Upper lobe of right lung (tissue), 1 donor: ENCODE measurements around the gene PRKAR1B. TPM values are rescaled to one million over a fixed set of nuclear protein-coding genes. Genes with fewer than 3 reads are reported as not detected.

Experiments
- ATAC-seq: fragments of 200-7000 bp; cut with Tn5 transposase; one replicate; pipeline ENCODE4 v1.9.1; 2020; ENCODE audit warnings: mild to moderate bottlenecking, moderate library complexity
- DNase-seq: peaks from one replicate; pipeline ENCODE4 v3.0.0-alpha.2; 2020
- H3K27ac ChIP-seq: fragments of 200-600 bp; one replicate; pipeline ENCODE4 v1.8.0; 2022
- H3K27me3 ChIP-seq: fragments of 200-600 bp; one replicate; pipeline ENCODE4 v1.8.0; 2022; ENCODE audit warnings: mild to moderate bottlenecking
- H3K36me3 ChIP-seq: fragments of 200-600 bp; one replicate; pipeline ENCODE4 v1.8.0; 2022
- H3K4me1 ChIP-seq: fragments of 200-600 bp; one replicate; pipeline ENCODE4 v1.8.0; 2022
- H3K4me3 ChIP-seq: fragments of 200-600 bp; one replicate; pipeline ENCODE4 v1.8.0; 2022; ENCODE audit warnings: mild to moderate bottlenecking
- H3K9me3 ChIP-seq: fragments of 200-600 bp; one replicate; pipeline ENCODE4 v1.8.0; 2022
- intact Hi-C: fragments of 100-400 bp; cut with DNase I; formaldehyde crosslinking; loops from one replicate; pipeline ENCODE4 v1.11.0; 2022
- total RNA-seq: library from RNA; stranded (reverse); fragmentation: NEBNext Ultra II Directional; extraction: Animal tissue kit (Norgen Biotek cat#: 25700); gene quantifications from one replicate; pipeline ENCODE4 v1.2.1, GENCODE V29; 2021
- TF ChIP-seq, protein P1 (sequence below): fragments of 200-600 bp; IDR thresholded peaks from one replicate; pipeline ENCODE4 v1.8.0; 2022; ENCODE audit warnings: antibody characterized with exemption
- donor health status: DM: no; HTN: yes; CAD: no; lungs with severe emphysema.

PRKAR1B gene
- total RNA-seq, 1 donor from 2014 or later = 25.7 TPM

DNA sequence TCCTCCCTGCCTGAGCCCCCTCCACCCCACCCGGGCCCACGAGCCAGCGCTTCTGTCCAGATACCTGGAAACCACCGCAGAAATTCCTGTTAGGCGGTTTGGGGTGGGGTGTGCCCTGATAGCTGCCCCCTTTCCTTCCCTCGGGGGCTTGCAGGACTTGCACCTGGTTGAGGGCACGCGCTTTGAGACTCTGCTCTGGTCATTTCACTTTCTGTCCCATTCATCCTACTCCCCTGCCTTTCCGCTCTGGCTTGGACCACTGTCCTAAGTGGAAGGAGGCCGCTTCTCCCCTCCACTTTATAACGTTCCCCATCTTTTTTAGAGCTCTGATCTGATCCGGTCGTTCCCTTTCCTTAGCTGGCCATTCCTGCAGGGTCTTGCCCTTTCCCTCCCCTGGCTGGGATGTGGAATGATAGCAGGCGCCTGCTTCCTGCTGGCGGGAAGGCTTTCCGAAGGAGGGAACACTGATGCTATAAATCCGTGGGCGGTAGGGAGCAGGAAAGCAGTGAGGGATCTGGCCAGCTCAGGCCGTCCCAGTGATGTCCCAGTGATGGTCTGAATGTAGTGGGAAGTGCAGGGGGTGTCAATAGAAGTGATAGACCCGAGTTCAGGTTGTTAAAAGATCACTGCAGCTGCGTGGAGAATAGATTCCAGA, 852 bp upstream of the PRKAR1B start:
- Histone ChIP-seq H3K4me3 (peak overlapping the region; percentile 68), H3K27ac (no peak overlapping the region), H3K27me3 (no peaks in the 10 kb centered on the region), H3K36me3 (peaks cover 16% of the 10 kb centered on the region), H3K4me1 (peaks cover 12% of the 10 kb centered on the region), H3K9me3 (no peaks in the 10 kb centered on the region)
- DNase-seq (no peak), ATAC-seq (no peak)
- intact Hi-C loops = no loop called here
- TF ChIP-seq, protein P1, sequence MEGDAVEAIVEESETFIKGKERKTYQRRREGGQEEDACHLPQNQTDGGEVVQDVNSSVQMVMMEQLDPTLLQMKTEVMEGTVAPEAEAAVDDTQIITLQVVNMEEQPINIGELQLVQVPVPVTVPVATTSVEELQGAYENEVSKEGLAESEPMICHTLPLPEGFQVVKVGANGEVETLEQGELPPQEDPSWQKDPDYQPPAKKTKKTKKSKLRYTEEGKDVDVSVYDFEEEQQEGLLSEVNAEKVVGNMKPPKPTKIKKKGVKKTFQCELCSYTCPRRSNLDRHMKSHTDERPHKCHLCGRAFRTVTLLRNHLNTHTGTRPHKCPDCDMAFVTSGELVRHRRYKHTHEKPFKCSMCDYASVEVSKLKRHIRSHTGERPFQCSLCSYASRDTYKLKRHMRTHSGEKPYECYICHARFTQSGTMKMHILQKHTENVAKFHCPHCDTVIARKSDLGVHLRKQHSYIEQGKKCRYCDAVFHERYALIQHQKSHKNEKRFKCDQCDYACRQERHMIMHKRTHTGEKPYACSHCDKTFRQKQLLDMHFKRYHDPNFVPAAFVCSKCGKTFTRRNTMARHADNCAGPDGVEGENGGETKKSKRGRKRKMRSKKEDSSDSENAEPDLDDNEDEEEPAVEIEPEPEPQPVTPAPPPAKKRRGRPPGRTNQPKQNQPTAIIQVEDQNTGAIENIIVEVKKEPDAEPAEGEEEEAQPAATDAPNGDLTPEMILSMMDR = no peak

DNA sequence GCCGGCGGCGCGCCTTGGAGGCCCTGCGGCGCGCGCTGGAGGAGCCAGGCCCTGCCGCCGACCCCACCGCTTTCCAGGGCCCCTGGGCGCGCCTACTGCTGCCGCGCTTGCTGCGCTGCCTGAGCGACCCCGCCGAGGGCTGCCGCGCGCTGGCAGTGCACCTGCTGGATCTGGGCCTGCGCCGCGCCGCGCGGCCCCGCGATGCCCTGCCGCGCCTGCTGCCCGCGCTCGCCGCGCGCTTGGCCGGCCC, 302 bp downstream of the PRKAR1B start:
- no peaks in the 10 kb centered on the region for H3K27me3 ChIP-seq
- no peak for DNase-seq
- TF ChIP-seq, protein P1 = no peak
- no peaks in the 10 kb centered on the region for H3K9me3 ChIP-seq
- peak overlapping the region; percentile 85 for H3K27ac ChIP-seq
- peak overlapping the region; percentile 68 for H3K4me3 ChIP-seq
- peaks cover 12% of the 10 kb centered on the region for H3K4me1 ChIP-seq
- intact Hi-C loops = no loop called here
- ATAC-seq = no peak
- H3K36me3 ChIP-seq = peaks cover 11% of the 10 kb centered on the region

DNA sequence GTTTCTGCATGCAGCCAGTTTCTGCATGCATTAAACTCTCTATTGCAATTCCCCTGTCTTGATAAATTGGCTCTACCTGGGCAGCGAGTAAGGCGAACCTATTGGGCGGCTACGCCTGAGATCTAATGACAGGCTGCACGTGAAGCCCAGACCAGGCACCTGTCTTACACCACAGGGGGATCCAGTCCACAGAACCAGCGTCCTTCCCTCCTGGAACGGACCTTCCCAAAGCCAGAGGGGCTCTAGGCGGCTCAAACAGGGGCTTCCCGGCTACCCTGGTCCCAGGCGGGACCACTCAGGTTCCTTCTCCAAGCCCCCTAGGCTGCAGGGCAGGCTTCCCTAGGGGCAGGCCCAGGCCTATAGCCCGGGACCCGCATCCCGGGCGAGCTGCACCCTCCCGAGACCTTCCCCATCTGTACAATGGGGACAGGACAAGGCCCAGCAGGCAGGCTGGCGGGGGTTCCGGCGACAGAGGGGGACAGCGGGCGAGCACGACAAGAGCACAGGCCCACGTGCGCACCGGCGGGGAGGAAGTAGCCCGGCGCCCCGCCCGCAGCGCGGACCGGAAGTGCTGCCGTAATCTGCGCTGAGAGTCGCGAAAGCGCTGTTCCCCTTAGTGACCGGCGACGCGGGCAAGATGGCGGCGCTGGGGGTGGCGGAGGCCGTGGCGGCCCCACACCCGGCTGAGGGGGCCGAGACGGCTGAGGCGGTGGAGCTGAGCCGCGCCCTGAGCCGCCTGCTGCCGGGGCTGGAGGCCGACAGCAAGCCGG, 812 bp downstream of the PRKAR1B start, which contains the start of gene DNAAF5:
TSS of gene DNAAF5 (plus strand) at position 616 of the 770 bp plus-strand sequence. CDS start at position 638, 22 bp downstream.
- H3K9me3 ChIP-seq = no peaks in the 10 kb centered on the region
- H3K27me3 ChIP-seq = no peaks in the 10 kb centered on the region
- H3K4me3 ChIP-seq = peak within 1 kb of the TSS; percentile 68
- intact Hi-C loops = no loop called here
- peak; percentile 96 for ATAC-seq
- DNase-seq = peak; percentile 94
- peak within 1 kb of the TSS; percentile 85 for H3K27ac ChIP-seq
- TF ChIP-seq, protein P1 = no peak
- H3K4me1 ChIP-seq = peaks cover 12% of the 10 kb centered on the region
- H3K36me3 ChIP-seq = peaks cover 11% of the 10 kb centered on the region

DNA sequence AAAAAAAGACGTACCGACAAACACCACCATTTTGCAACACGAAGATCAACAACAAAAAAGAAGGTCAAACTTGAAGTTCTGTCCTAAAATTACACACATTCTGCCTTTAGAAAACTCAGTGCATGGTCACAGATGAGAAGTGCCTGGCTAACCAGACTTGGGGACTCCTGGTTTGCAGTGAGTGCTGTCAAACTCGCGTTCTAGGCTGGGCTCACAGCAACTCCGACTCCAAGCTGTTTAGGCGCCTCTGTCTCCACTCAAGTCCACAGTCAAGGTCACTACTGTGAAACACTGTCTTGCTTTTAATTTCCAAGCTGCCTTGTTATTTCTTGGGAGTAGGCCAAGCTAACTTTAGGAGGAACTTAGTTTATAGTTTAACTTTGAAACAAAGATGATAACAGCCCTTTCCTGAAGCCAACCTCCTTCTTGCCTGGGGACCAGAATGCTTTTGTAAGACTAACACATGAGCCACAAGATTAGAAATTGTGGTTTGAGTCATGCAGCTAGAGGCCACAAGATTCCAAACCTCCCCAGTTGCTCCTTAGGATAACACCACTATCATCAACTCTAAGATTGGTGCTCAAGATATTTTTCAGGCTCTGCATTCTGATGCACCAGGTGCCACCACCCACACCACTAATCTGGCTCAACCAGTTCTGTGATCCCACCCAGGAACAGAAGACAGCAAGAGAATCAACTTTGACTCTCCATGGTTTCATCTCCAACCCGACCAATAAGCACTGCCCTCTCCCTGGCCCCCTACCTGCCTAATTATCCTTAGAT, 1.7 kb downstream of the PRKAR1B start:
- Histone ChIP-seq H3K4me3 (no peak overlapping the region), H3K4me1 (peaks cover 12% of the 10 kb centered on the region), H3K27ac (peak overlapping the region; percentile 85), H3K27me3 (no peaks in the 10 kb centered on the region), H3K9me3 (no peaks in the 10 kb centered on the region), H3K36me3 (peaks cover 4% of the 10 kb centered on the region)
- DNase-seq (no peak), ATAC-seq (no peak)
- intact Hi-C loops = no loop called here
- TF ChIP-seq, protein P1 = no peak

DNA sequence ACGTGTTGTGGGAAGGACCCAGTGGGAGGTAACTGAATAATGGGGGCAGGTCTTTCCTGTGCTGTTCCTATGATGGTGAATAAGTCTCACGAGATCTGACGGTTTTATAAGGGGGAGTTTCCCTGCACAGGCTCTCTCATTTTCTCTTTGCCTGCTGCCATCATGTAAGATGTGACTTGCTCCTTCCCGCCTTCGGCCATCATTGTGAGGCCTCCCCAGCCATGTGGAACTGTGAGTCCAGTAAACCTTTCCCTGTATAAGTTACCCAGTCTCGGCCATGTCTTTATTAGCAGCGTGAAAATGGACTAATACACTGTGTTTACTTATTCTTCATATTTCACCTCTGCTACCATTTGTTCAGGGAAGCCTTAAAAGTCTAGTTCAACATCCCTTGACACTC, 2.8 kb downstream of the PRKAR1B start:
- intact Hi-C loops = no loop called here
- DNase-seq (no peak), ATAC-seq (no peak)

More for the DNA sequence above, 2.8 kb downstream of the PRKAR1B start:
- H3K27ac ChIP-seq = no peak overlapping the region
- H3K9me3 ChIP-seq = no peaks in the 10 kb centered on the region
- no peak overlapping the region for H3K4me3 ChIP-seq
- H3K4me1 ChIP-seq = peaks cover 12% of the 10 kb centered on the region
- H3K36me3 ChIP-seq = no peaks in the 10 kb centered on the region
- no peaks in the 10 kb centered on the region for H3K27me3 ChIP-seq
- TF ChIP-seq, protein P1 = no peak
